Activated T-cell treated with anti-CD3 and anti-CD28 coated beads for 24 hours (primary cell): Measurements from ENCODE around the gene GPALPP1.
"Not testable (repeated sequence)": the region's sequence is repeated elsewhere in the genome, so short reads cannot be mapped to it uniquely, and the experiment has no call there.

ENCODE experiments used
- DNase-seq: peaks from one replicate; pipeline ENCODE4 v3.0.0-alpha.2; 2020; ENCODE audit warnings: low read depth

Gene GPALPP1

GRCh38 chr13:45063889-45064288, 74.6 kb downstream of the GPALPP1 start:
- DNase-seq, result not testable (repeated sequence)

GRCh38 chr13:45064889-45065288, 75.6 kb downstream of the GPALPP1 start:
- no peak for DNase-seq

- no peak for DNase-seq
Measured at GRCh38 chr13:45068036-45069001, 79.0 kb downstream of the GPALPP1 start.

- DNase-seq, result no peak
Measured at GRCh38 chr13:45073809-45074208, 84.5 kb downstream of the GPALPP1 start.

- no peak for DNase-seq
Measured at GRCh38 chr13:45074721-45075120, 85.4 kb downstream of the GPALPP1 start.

- DNase-seq, result no peak
Measured at GRCh38 chr13:45078003-45078402, 88.7 kb downstream of the GPALPP1 start.
